ENCODE measurements around the gene TSGA10. TPM values are rescaled to one million over a fixed set of nuclear protein-coding genes. Genes with fewer than 3 reads are reported as not detected.

The TSGA10 gene
- total RNA-seq, 1 donor from 2014 or later, result 20.4 TPM

Other genes starting within 250 kb of the TSGA10 start
- gene CRACDL, start 218.7 kb downstream of the TSGA10 start, total RNA-seq, result not detected in 2 replicates
- gene C2orf15, start 13.2 kb downstream of the TSGA10 start, total RNA-seq, result 0.69 and 1.2 TPM in 2 replicates
- gene LIPT1, start within 50 bp of the TSGA10 start, total RNA-seq, result 15.1 and 18.1 TPM in 2 replicates
- 54.1 and 59.8 TPM in 2 replicates for gene MITD1, start 26.1 kb upstream of the TSGA10 start, total RNA-seq
- gene MRPL30, start 26.2 kb upstream of the TSGA10 start, total RNA-seq, result 18.6 and 21.4 TPM in 2 replicates
- gene LYG2, start 100.7 kb upstream of the TSGA10 start, total RNA-seq, result not detected in 2 replicates
- 1.5 and 1.9 TPM in 2 replicates for gene LYG1, start 146.3 kb upstream of the TSGA10 start, total RNA-seq
- 26.8 and 28.1 TPM in 2 replicates for gene TXNDC9, start 181.4 kb upstream of the TSGA10 start, total RNA-seq
- 52.3 and 55.0 TPM in 2 replicates for gene EIF5B, start 182.4 kb upstream of the TSGA10 start, total RNA-seq

Measured in activated B cell treated with CpG ODN at 0.5 μM for 24 hours (primary cell).